Breast epithelium (tissue), 3 donors: Measurements from ENCODE around the gene RNF31.

Source experiments
- POLR2A ChIP-seq: fragments of 450-650 bp; IDR thresholded peaks from one replicate; pipeline ENCODE4 v1.6.1; 2016; ENCODE audit warnings: antibody characterized with exemption, mild to moderate bottlenecking, moderate library complexity
- TF ChIP-seq, protein P1 (sequence below), 3 donors: fragments of 450-650 bp; IDR thresholded peaks; one replicate each; pipeline ENCODE4 v1.5.1; 2016 to 2017; ENCODE audit warnings: antibody characterized with exemption in 3 of 3, mild to moderate bottlenecking in 3 of 3, moderate library complexity in 3 of 3

DNA sequence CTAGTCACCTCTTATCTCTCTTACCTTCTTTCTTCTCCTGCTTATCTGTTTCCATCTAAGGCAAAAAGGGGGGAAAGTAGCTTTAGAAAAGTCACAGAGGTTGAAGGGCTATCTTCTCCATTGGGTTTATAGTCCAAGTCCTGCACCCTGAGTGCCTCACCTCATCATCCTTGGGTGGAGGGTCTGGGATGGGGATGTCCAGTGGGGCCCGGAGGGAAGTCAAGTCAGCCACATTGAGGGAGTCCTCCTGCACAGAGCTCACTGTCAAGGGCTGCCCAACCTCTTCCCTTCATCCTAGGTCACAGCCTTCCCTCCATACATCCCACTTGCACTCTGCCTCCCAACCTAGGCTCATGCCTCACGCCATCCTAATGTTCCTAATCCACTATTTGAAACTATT lies 2.1 kb upstream of the RNF31 start:
- TF ChIP-seq, protein P1, sequence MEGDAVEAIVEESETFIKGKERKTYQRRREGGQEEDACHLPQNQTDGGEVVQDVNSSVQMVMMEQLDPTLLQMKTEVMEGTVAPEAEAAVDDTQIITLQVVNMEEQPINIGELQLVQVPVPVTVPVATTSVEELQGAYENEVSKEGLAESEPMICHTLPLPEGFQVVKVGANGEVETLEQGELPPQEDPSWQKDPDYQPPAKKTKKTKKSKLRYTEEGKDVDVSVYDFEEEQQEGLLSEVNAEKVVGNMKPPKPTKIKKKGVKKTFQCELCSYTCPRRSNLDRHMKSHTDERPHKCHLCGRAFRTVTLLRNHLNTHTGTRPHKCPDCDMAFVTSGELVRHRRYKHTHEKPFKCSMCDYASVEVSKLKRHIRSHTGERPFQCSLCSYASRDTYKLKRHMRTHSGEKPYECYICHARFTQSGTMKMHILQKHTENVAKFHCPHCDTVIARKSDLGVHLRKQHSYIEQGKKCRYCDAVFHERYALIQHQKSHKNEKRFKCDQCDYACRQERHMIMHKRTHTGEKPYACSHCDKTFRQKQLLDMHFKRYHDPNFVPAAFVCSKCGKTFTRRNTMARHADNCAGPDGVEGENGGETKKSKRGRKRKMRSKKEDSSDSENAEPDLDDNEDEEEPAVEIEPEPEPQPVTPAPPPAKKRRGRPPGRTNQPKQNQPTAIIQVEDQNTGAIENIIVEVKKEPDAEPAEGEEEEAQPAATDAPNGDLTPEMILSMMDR (IDR thresholded peaks at IDR 0.05), result no peak
- no peak for TF ChIP-seq POLR2A
